Activated CD8-positive, alpha-beta memory T cell treated with anti-CD3 and anti-CD28 coated beads, Interleukin-2, amount 50 U/mL, for 1 hour (primary cell): ENCODE measurements around the gene ATP6V1F.
A peak's percentile ranks its signal among the peaks of the same experiment; 100 is the strongest.

Experiments
- DNase-seq: peaks from one replicate; pipeline ENCODE4 v3.0.0-alpha.2; 2020; ENCODE audit errors: extremely low read depth

Gene ATP6V1F

GRCh38 chr7:128882134-128882533 is 19.5 kb downstream of the ATP6V1F start:
- no peak for DNase-seq

- DNase-seq = peak; percentile 69
These were observed 21.2 kb downstream of the ATP6V1F start for GRCh38 chr7:128883622-128884448.

- DNase-seq = no peak
These were observed 22.1 kb downstream of the ATP6V1F start for GRCh38 chr7:128884561-128885369.

- no peak for DNase-seq
These were observed 22.9 kb downstream of the ATP6V1F start for GRCh38 chr7:128885370-128886187.

- no peak for DNase-seq
These were observed 23.9 kb downstream of the ATP6V1F start for GRCh38 chr7:128886391-128887168.

GRCh38 chr7:128887169-128888038 is 24.7 kb downstream of the ATP6V1F start:
- no peak for DNase-seq

- DNase-seq = no peak
These were observed 25.5 kb downstream of the ATP6V1F start for GRCh38 chr7:128888039-128888755.

GRCh38 chr7:128888756-128889095 is 26.1 kb downstream of the ATP6V1F start:
- no peak for DNase-seq

GRCh38 chr7:128889121-128889520 is 26.5 kb downstream of the ATP6V1F start:
- DNase-seq = no peak

GRCh38 chr7:128890306-128891109 is 27.9 kb downstream of the ATP6V1F start:
- no peak for DNase-seq

- DNase-seq = no peak
These were observed 28.7 kb downstream of the ATP6V1F start for GRCh38 chr7:128891110-128891941.

- DNase-seq = no peak
These were observed 29.2 kb downstream of the ATP6V1F start for GRCh38 chr7:128891942-128892269.

- DNase-seq = no peak
These were observed 30.0 kb downstream of the ATP6V1F start for GRCh38 chr7:128892521-128893250.

GRCh38 chr7:128893251-128894100 is 30.8 kb downstream of the ATP6V1F start:
- DNase-seq = no peak

GRCh38 chr7:128894101-128894440 is 31.4 kb downstream of the ATP6V1F start:
- no peak for DNase-seq

GRCh38 chr7:128895320-128895719 is 32.7 kb downstream of the ATP6V1F start:
- DNase-seq = no peak

- no peak for DNase-seq
These were observed 36.7 kb downstream of the ATP6V1F start for GRCh38 chr7:128899392-128899791.
